Left cardiac atrium (tissue), 4 donors: ENCODE results near the gene ZC3H7A. TPM values are rescaled to one million over a fixed set of nuclear protein-coding genes. Genes with fewer than 3 reads are reported as not detected.
A peak's percentile ranks its signal among the peaks of the same experiment; 100 is the strongest.
"Not testable (repeated sequence)": the region's sequence is repeated elsewhere in the genome, so short reads cannot be mapped to it uniquely, and the experiment has no call there.

Experiments used
- ATAC-seq, 2 donors: fragments of 200-7000 bp; cut with Tn5 transposase; one replicate each; pipeline ENCODE4 v1.9.1; 2020; ENCODE audit warnings: mild to moderate bottlenecking in 2 of 2, moderate library complexity in 2 of 2
- DNase-seq: peaks from one replicate; pipeline ENCODE4 v3.0.0-alpha.2; 2020
- intact Hi-C, 2 donors: fragments of 100-400 bp; cut with DNase I; formaldehyde crosslinking; loops; one replicate each; pipeline versions ENCODE4 v1.14.1 to v1.15.1; 2022 to 2023
- long read RNA-seq: library from polyadenylated mRNA; unstranded; transcript quantifications from one replicate; pipeline ENCODE4 v2.0.0, GENCODE V29; 2021
- total RNA-seq, 2 donors: library from RNA; stranded (reverse); fragmentation: NEBNext Ultra II Directional; extraction: Animal tissue kit (Norgen Biotek cat#: 25700); gene quantifications; one replicate each; pipeline ENCODE4 v1.2.1, GENCODE V29; 2021
- donor health status: DM: no; HTN: yes; CAD: no.
- donor health status: DM: no; HTN: yes; CAD: no; lungs with severe emphysema.
- donor health status: DM: yes; HTN: yes; CAD: no.
- donor health status: Dilated cardiomyopathy.

ZC3H7A gene
- 10 to 100 TPM; 24.0 to 28.2 TPM for total RNA-seq
- long read RNA-seq, transcript ZC3H7A-201 (23 exons, 3,825 nt), result major isoform, 7 of 16 reads
- long read RNA-seq, partial matches to known transcripts, result 6 of 16 reads
- long read RNA-seq, other reads (novel, unspliced or antisense), result 3 of 16 reads

DNA sequence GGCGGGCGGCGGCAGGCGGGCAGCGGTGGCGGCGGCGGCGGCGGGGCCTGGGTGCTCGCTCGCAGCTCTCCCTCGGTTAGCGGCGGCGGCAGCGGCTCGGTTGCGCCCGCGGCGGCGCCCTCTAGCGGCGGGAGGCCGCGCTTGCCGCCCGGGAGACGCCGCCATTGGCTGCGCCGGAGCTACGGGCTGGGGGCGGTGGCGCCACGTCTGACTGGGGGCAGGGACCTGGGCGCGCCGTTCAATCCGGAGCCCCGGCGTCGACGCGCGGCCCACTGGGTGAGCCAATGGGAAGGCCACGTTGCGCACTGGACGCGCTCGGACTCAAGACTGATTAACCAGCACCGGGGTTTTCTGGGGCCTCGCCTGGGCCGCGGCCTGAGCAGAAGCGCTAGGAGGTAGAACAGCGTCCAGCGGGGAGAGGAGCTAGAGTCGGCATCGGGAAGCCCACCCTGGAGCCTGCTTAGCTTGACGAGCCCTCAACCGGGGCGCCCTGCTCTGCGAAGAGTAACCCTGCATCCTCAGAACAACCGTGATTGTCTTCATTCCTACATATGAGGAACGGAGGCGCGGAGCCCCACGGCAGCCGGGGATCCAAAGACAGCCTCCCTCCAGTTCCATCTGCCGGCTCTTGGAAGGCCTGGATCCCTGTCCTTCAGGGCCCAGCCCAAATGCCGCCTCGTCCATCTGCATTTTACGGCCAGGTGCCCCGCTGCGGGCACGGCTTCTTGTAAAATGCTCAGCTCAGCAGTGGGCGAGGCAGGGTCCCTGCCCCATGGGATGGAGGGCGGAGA is at the start of gene ZC3H7A:
Gene ZC3H7A (minus strand): TSS at position 93 of the 791 bp plus-strand sequence. CDS start 14,904 bp downstream, outside the sequence.
- DNase-seq, result peak; percentile 98
- intact Hi-C loops, result loop anchor here in 1 of 2 donors (5.0 kb wide), 1 partner anchor 55 kb away; the partner anchor contains the start of gene TXNDC11
- ATAC-seq, result peak; percentile 98

- intact Hi-C loops, result no loop called here
- ATAC-seq (no peak), DNase-seq (no peak)
These were observed 47.4 kb upstream of the ZC3H7A start for GRCh38 chr16:11844499-11844898.

- DNase-seq (no peak), ATAC-seq (no peak)
- intact Hi-C loops, result no loop called here
These were observed 46.8 kb upstream of the ZC3H7A start for GRCh38 chr16:11843861-11844260.

- no peak for DNase-seq
- no peak for ATAC-seq
- intact Hi-C loops, result no loop called here
These were observed 46.1 kb upstream of the ZC3H7A start for GRCh38 chr16:11843206-11843605.

DNA sequence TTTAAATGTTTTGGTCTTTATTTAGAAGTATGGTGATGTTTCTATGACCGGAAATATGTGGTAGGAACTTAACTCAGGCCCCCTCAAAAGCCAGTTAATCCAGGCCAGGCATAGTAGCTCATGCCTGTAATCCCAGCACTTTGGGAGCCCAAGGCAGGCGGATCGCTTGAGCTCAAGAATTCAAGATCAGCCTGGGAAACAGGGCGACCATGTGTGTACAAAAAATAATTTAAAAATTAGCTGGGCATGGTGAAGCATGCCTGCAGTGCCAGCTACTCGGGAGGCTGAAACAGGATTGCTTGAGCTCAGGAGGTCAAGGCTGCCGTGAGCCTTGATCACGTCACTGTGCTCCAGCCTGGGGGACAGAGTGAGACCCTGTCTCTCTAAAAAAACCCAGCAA is 44.0 kb upstream of the ZC3H7A start:
- intact Hi-C loops, result no loop called here
- ATAC-seq (no peak), DNase-seq (no peak)

- DNase-seq (no peak), ATAC-seq (no peak)
- intact Hi-C loops, result no loop called here
These were observed 39.7 kb upstream of the ZC3H7A start for GRCh38 chr16:11836650-11837244.

- DNase-seq, result no peak
- intact Hi-C loops, result no loop called here
- no peak for ATAC-seq
These were observed 39.0 kb upstream of the ZC3H7A start for GRCh38 chr16:11835891-11836649.

- intact Hi-C loops, result no loop called here
- ATAC-seq (peak in 1 of 2 donors; percentile 20), DNase-seq (no peak)
These were observed 38.3 kb upstream of the ZC3H7A start for GRCh38 chr16:11835309-11835708.

- DNase-seq (no peak), ATAC-seq (peak; percentile 47 to 69)
- intact Hi-C loops, result no loop called here
These were observed 37.1 kb upstream of the ZC3H7A start for GRCh38 chr16:11833951-11834695.

GRCh38 chr16:11828696-11829095 is 31.6 kb upstream of the ZC3H7A start:
- intact Hi-C loops, result no loop called here
- no peak for DNase-seq

GRCh38 chr16:11825520-11826165 is 28.6 kb upstream of the ZC3H7A start:
- intact Hi-C loops, ATAC-seq, DNase-seq: not testable (repeated sequence)

More at GRCh38 chr16:11828696-11829095, 31.6 kb upstream of the ZC3H7A start:
- no peak for ATAC-seq

- ATAC-seq, result peak; percentile 87 to 96
- peak; percentile 31 for DNase-seq
- intact Hi-C loops, result no loop called here
These were observed 27.3 kb upstream of the ZC3H7A start for GRCh38 chr16:11824362-11824761.

DNA sequence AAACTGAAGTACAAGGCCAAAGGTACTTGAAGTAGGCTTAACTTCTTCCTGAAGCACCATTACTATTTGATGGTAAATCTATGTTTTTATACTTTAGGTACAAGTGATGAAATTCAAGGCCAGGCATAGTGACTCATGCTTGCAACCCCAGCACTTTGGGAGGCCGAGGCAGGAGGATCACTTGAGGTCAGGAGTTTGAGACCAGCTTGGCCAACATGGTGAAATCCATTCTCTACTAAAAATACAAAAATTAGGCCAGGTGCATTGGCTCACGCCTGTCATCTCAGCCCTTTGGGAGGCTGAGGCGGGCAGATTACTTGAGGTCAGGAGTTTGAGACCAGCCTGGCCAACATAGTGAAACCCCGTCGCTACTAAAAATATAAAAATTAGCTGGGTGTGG is 26.6 kb upstream of the ZC3H7A start:
- DNase-seq, ATAC-seq, intact Hi-C loops: not testable (repeated sequence)

DNA sequence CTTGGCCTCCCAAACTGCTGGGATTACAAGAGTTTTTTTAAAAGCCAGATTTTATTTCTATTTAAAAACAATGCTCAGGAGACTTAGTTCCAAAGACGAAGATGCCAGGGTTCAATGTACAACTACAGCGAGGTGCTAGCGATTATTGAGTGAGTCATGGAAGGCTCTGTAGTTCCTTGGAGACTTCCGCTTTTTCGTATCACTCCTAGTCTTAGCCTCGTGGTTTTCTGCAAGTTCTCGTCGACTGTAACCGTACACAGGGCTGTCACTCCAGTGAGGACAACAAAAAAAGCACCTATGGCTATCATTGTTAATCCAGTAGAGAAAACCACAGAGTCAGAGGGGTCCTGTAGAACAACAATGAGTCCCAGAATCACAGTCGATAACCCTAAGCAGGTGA is 22.7 kb upstream of the ZC3H7A start:
- intact Hi-C loops, result loop anchor here in 1 of 2 donors (10.0 kb wide), 1 partner anchor 425 kb away; no protein-coding TSS in a partner anchor
- ATAC-seq, result no peak

DNA sequence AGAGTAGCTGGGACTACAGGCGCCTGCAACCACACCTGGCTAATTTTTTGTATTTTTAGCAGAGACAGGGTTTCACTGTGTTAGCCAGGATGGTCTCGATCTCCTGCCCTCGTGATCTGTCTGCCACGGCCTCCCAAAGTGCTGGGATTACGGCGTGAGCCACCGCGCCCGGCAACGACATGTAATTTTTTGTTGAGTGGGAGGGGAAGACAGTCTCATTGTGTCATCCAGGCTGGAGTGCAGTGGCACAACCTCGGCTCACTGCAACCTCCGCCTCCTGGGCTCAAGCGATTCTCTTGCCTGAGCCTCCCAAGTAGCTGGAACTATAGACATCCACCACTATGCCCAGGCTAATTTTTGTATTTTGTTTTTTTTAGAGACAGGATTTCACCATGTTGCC is 21.9 kb upstream of the ZC3H7A start:
- intact Hi-C loops, result loop anchor here in 1 of 2 donors (10.0 kb wide), 1 partner anchor 424 kb away; no protein-coding TSS in a partner anchor

More for the DNA sequence above, 22.7 kb upstream of the ZC3H7A start:
- no peak for DNase-seq

DNA sequence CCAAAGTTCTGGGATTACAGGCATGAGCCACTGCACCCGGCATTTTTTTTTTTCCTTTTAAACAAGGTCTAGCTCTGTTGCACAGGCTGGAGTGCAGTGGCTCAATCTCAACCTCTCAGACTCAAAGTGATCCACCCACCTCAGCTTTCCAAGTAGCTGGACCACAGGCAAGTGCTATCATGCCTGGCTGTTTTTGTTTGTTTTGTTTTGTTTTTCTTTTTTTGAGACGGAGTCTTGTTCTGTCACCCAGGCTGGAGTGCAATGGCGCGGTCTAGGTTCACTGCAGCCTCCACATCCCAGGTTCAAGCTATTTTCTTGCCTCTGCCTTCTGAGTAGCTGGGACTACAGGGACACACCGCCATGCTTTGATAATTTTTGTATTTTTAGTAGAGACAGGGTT is 19.1 kb upstream of the ZC3H7A start:
- intact Hi-C loops, result loop anchor here in 1 of 2 donors (10.0 kb wide), 1 partner anchor 421 kb away; no protein-coding TSS in a partner anchor
- DNase-seq, result no peak
- no peak for ATAC-seq

More for the DNA sequence above, 21.9 kb upstream of the ZC3H7A start:
- not testable (repeated sequence) for DNase-seq, ATAC-seq

DNA sequence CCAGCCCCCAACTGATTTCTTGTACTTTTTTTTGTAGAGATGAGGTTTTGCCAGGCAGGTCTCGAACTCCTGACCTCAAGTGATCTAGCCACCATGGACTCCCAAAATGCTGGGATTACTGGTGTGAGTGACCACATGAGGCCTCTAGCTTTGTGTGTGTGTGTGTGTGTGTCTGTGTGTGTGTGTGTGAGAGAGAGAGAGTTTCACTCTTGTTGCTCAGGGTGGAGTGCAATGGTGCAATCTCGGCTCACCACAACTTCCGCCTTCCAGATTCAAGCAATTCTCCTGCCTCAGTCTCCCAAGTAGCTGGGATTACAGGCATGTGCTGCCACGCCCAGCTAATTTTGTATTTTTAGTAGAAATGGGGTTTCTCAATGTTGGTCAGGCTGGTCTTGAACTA is 17.7 kb upstream of the ZC3H7A start:
- peak in 1 of 2 donors; percentile 57 for ATAC-seq
- intact Hi-C loops, result loop anchor here in 1 of 2 donors (10.0 kb wide), 1 partner anchor 420 kb away; no protein-coding TSS in a partner anchor
- not testable (repeated sequence) for DNase-seq

GRCh38 chr16:11806721-11807120 is 9.7 kb upstream of the ZC3H7A start:
- no peak for ATAC-seq
- intact Hi-C loops, result no loop called here
- no peak for DNase-seq
